Lower lobe of right lung (tissue), 2 donors: ENCODE data around the gene ME1. TPM values are rescaled to one million over a fixed set of nuclear protein-coding genes. Genes with fewer than 3 reads are reported as not detected.

ENCODE experiments used
- ATAC-seq, 2 donors: fragments of 200-7000 bp; cut with Tn5 transposase; one replicate each; pipeline ENCODE4 v1.9.1; 2020 to 2022; ENCODE audit warnings: mild to moderate bottlenecking in 2 of 2, moderate library complexity in 2 of 2
- DNase-seq: peaks from one replicate; pipeline ENCODE4 v3.0.0-alpha.2; 2020
- H3K27ac ChIP-seq: fragments of 200-600 bp; one replicate; pipeline ENCODE4 v1.8.0; 2022
- H3K27me3 ChIP-seq: fragments of 200-600 bp; one replicate; pipeline ENCODE4 v1.8.0; 2022; ENCODE audit warnings: low read depth
- H3K36me3 ChIP-seq: fragments of 200-600 bp; one replicate; pipeline ENCODE4 v1.8.0; 2022; ENCODE audit warnings: mild to moderate bottlenecking
- H3K4me1 ChIP-seq: fragments of 200-600 bp; one replicate; pipeline ENCODE4 v1.8.0; 2022
- H3K4me3 ChIP-seq: fragments of 200-600 bp; one replicate; pipeline ENCODE4 v1.8.0; 2022; ENCODE audit warnings: mild to moderate bottlenecking
- H3K9me3 ChIP-seq: fragments of 200-600 bp; one replicate; pipeline ENCODE4 v1.8.0; 2022
- CTCF ChIP-seq: fragments of 200-600 bp; IDR thresholded peaks from one replicate; pipeline ENCODE4 v1.8.0; 2022; ENCODE audit warnings: antibody characterized with exemption, mild to moderate bottlenecking
- intact Hi-C: fragments of 100-400 bp; cut with DNase I; formaldehyde crosslinking; loops from one replicate; pipeline ENCODE4 v1.11.0; 2022
- total RNA-seq: library from RNA; stranded (reverse); fragmentation: NEBNext Ultra II Directional; extraction: Animal tissue kit (Norgen Biotek cat#: 25700); gene quantifications from one replicate; pipeline ENCODE4 v1.2.1, GENCODE V29; 2021
- donor health status: DM: no; HTN: yes; CAD: no; lungs with severe emphysema.

Gene ME1
- total RNA-seq, 1 donor from 2014 or later, result 12.9 TPM

GRCh38 chr6:83413068-83413467 lies 17.8 kb downstream of the ME1 start:
- intact Hi-C loops, result no loop called here
- Histone ChIP-seq H3K9me3 (no peaks in the 10 kb centered on the region), H3K4me1 (no peaks in the 10 kb centered on the region), H3K36me3 (no peaks in the 10 kb centered on the region), H3K4me3 (no peak overlapping the region), H3K27ac (no peak overlapping the region), H3K27me3 (no peaks in the 10 kb centered on the region)
- no peak for ATAC-seq
- no peak for TF ChIP-seq CTCF
- DNase-seq, result no peak

GRCh38 chr6:83411731-83412130 lies 19.1 kb downstream of the ME1 start:
- TF ChIP-seq CTCF, result no peak
- ATAC-seq (no peak), DNase-seq (no peak)
- H3K4me1 ChIP-seq, result no peaks in the 10 kb centered on the region
- intact Hi-C loops, result no loop called here
- H3K9me3 ChIP-seq, result no peaks in the 10 kb centered on the region
- H3K4me3 ChIP-seq, result no peak overlapping the region
- no peaks in the 10 kb centered on the region for H3K27me3 ChIP-seq
- H3K27ac ChIP-seq, result no peak overlapping the region
- H3K36me3 ChIP-seq, result peaks cover 3% of the 10 kb centered on the region

GRCh38 chr6:83403191-83403590 lies 27.7 kb downstream of the ME1 start:
- intact Hi-C loops, result no loop called here
- Histone ChIP-seq H3K36me3 (peaks cover 3% of the 10 kb centered on the region), H3K27me3 (no peaks in the 10 kb centered on the region), H3K4me3 (no peak overlapping the region), H3K4me1 (no peaks in the 10 kb centered on the region), H3K9me3 (no peaks in the 10 kb centered on the region), H3K27ac (no peak overlapping the region)
- DNase-seq (no peak), ATAC-seq (no peak)
- TF ChIP-seq CTCF, result no peak

- no peaks in the 10 kb centered on the region for H3K36me3 ChIP-seq
- H3K4me3 ChIP-seq, result no peak overlapping the region
- ATAC-seq (no peak), DNase-seq (no peak)
- intact Hi-C loops, result no loop called here
- no peaks in the 10 kb centered on the region for H3K9me3 ChIP-seq
- H3K27ac ChIP-seq, result no peak overlapping the region
- H3K4me1 ChIP-seq, result no peaks in the 10 kb centered on the region
- no peaks in the 10 kb centered on the region for H3K27me3 ChIP-seq
- no peak for TF ChIP-seq CTCF
These were observed 41.2 kb downstream of the ME1 start for GRCh38 chr6:83389606-83390005.

GRCh38 chr6:83385473-83385872 lies 45.4 kb downstream of the ME1 start:
- no peak for ATAC-seq
- intact Hi-C loops, result no loop called here
- no peak overlapping the region for H3K27ac ChIP-seq
- H3K4me3 ChIP-seq, result no peak overlapping the region
- no peaks in the 10 kb centered on the region for H3K36me3 ChIP-seq
- DNase-seq, result no peak
- H3K27me3 ChIP-seq, result no peaks in the 10 kb centered on the region
- H3K4me1 ChIP-seq, result peaks cover 18% of the 10 kb centered on the region
- no peaks in the 10 kb centered on the region for H3K9me3 ChIP-seq
- TF ChIP-seq CTCF, result no peak

- Histone ChIP-seq H3K27ac (no peak overlapping the region), H3K9me3 (no peaks in the 10 kb centered on the region), H3K4me3 (no peak overlapping the region), H3K4me1 (peaks cover 18% of the 10 kb centered on the region), H3K36me3 (no peaks in the 10 kb centered on the region), H3K27me3 (no peaks in the 10 kb centered on the region)
- ATAC-seq (no peak), DNase-seq (no peak)
- no peak for TF ChIP-seq CTCF
- intact Hi-C loops, result no loop called here
These were observed 46.1 kb downstream of the ME1 start for GRCh38 chr6:83384751-83385150.
